ENCODE data around the gene HSPA14.
"Not testable (repeated sequence)": the region's sequence is repeated elsewhere in the genome, so short reads cannot be mapped to it uniquely, and the experiment has no call there.

Gene HSPA14

GRCh38 chr10:14891151-14891550 is 53.0 kb downstream of the HSPA14 start:
- DNase-seq, result no peak

- DNase-seq, result no peak
Observed at GRCh38 chr10:14904316-14904732, 66.2 kb downstream of the HSPA14 start.

GRCh38 chr10:14904864-14905263 is 66.8 kb downstream of the HSPA14 start:
- DNase-seq, result no peak

GRCh38 chr10:14905890-14906289 is 67.8 kb downstream of the HSPA14 start:
- DNase-seq, result no peak

GRCh38 chr10:14906765-14907164 is 68.7 kb downstream of the HSPA14 start:
- DNase-seq, result no peak

GRCh38 chr10:14907591-14907990 is 69.5 kb downstream of the HSPA14 start:
- DNase-seq, result not testable (repeated sequence)

DNA sequence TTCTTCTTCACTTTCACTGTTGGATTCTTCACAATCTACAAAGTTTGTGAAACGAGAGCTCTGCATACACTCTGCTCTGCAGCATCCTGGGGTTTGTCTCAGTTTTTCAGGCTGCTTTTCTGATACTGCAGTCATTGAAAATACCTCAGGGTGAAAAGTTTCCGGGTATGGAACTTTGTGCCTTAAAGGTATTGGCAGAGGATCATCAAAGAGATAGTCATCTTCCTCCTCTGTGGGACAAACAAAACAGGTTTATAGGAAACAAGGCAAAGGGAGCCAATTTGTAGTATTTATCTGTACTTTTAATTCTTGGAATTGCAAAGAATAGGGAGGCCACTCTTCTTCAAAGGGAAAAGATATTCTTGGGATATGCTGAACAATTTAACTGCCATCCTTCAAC is 71.0 kb downstream of the HSPA14 start:
- no peak for DNase-seq

DNA sequence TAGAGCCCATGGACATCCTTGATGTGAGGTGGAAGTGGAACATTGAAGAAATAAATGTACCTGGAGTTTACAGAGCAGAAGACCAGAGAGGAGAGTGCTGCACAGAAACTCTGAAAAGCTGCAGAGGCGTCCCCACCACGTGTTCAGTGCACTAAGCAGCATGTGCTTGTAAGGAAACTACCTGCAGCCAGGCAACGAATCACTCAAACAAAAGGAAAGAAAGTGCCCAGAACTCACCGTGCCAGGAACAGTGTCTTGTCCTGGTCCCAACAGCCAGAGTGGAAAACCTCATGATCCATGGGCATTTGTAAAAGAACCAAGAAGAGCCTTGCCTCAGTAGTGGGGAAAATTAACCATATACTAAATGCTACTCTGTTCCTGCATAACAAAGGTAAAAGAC is 72.8 kb downstream of the HSPA14 start:
- DNase-seq, result no peak

- DNase-seq, result no peak
Observed at GRCh38 chr10:14911801-14912200, 73.7 kb downstream of the HSPA14 start.

DNA sequence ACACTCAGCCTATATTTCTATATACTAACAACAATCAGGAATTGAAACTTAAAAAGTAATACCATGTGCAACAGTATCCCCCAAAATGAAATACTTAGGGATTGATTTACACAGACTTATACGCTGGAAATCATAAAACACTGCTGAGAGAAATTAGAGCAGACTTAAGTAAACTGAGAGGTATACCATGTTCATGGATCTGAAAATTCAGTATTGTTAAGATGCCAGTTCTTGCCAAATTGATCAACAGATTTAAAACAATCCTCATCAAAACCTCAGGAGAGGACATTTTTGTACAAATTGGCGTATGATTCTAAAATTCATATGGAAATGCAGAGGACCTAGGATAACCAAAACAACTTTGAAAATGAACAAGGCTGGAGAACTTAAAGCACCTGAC is 78.5 kb downstream of the HSPA14 start:
- DNase-seq, result no peak

- no peak for DNase-seq
Observed at GRCh38 chr10:14917827-14918226, 79.7 kb downstream of the HSPA14 start.

DNA sequence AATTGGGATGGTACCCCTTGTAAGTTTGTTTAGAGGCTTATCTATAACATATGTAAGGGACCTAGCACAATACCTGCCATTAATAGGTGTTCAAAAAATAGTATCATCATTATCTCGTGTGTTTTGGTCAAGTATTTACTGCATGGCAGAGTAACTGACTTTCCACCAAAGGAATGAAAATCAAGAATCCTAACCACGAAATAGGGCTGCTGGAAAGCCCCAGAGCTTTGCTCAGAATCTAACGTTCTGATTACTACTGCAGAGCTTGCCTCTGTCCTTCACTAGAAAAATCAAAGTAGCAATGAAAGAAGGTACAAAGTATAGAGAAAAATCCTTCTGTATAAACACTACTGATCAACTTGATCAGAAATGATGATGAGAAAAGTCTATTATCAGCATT is 80.9 kb downstream of the HSPA14 start:
- no peak for DNase-seq
